ENCODE results near the gene SUSD5. TPM values are rescaled to one million over a fixed set of nuclear protein-coding genes. Genes with fewer than 3 reads are reported as not detected.

The SUSD5 gene
- total and polyA plus RNA-seq, 2 of the 13 experiments (the other 11 are each of a cell fraction or from before 2014, with no cell fraction given) = not detected

DNA sequence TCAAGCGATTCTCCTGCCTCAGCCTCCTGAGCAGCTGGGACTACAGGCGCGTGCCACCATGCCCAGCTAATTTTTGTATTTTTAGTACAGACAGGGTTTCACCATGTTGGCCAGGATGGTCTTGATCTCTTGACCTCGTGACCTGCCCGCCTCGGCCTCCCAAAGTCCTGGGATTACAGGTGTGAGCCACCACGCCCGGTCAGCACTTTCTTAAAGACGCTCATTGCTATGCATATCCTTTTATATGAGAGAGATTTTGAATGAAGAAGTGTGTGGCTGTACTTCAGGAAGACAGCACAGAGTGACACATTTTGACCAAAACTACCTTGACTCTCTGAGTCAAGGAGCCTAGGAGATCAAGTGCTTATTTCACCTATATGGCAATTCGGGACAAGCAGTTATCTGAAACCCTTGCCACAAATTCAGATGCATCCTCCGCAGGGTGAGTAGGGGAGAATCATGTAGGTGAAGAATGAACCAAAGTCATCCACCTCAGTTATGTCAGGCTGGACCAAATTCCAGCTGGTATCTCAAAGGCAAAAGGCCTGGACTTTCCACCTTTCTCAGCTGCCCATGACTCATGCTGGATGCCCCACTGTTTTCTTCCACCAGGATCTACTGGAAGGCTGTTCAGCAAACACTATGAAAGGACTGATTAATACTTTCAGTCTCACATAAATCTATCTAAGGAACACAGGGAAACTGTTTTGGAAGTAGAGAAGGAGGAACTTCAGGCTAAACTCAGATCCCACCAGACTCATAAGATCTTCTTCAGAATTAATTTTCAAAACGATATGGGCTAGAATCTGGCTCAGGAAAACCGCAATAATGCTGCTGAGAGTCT, 31.9 kb downstream of the SUSD5 start:
- peak overlapping the region; percentile 38 for H3K27ac ChIP-seq (ENCODE audit: extremely low read length, insufficient read depth, low read length)
- ChIA-PET CTCF (ENCODE audit: low intra/inter-chr PET ratio, low total read pairs) (no interaction called here), POLR2A (no interaction called here)
- H3K9me3 ChIP-seq (ENCODE audit: low read length) = 0 out of 2 replicates have a peak, but pooled peaks cover 6% of the 10 kb centered on the region
- no peaks in the 10 kb centered on the region for H4K20me1 ChIP-seq (ENCODE audit: insufficient read depth, low read length)
- peak overlapping the region in 1 of 3 experiments; percentile 1; a peak in 1 of 6 replicates for H3K4me3 ChIP-seq (replicated peaks in 1 of 3; ENCODE audit: insufficient read depth in 1 of 3, low read depth in 2 of 3, low read length in 3 of 3)
- in situ Hi-C loops (cut with HindIII; ENCODE audit: extremely low pct_ligation_motif_present, low pct_unique_long_range_greater_than_20kb) (no loop called here), intact Hi-C loops (cut with micrococcal nuclease; ENCODE audit: unreplicated experiment) (loop anchor here (10.0 kb wide), 1 partner anchor 88 kb away; the partner anchor contains the start of gene FBXL2)
- WGBS (ENCODE audit: low lambda C conversion rate) = 55% methylated on average over 13 of the region's 13 CpGs
- no peaks in the 10 kb centered on the region for H3K27me3 ChIP-seq (ENCODE audit: control insufficient read depth in 1 of 2, insufficient read depth in 2 of 2, low read length in 2 of 2)
- peak; percentile 86 for DNase-seq (ENCODE audit: low spot score)
- no peak overlapping the region for H2AFZ ChIP-seq (ENCODE audit: low read length)
- BruUV-seq (replicated peaks) = no TSS peak
- no peaks in the 10 kb centered on the region for H3K79me2 ChIP-seq (ENCODE audit: insufficient read depth, low read length)
- peak overlapping the region; percentile 55 for H3K4me2 ChIP-seq (ENCODE audit: low read depth, low read length)
- peak; percentile 99 for ATAC-seq
- H3K9ac ChIP-seq (ENCODE audit: insufficient read depth, low read depth, low read length) = no peak overlapping the region; the same call in 1 of the 2 replicates
- peak; percentile 39 for FAIRE-seq
- H3K4me1 ChIP-seq (ENCODE audit: insufficient read depth, low read length) = peaks cover 46% of the 10 kb centered on the region
- H3K36me3 ChIP-seq (replicated peaks in 1 of 2; ENCODE audit: control insufficient read depth in 1 of 2, insufficient read depth in 2 of 2, low read length in 2 of 2) = no peaks in the 10 kb centered on the region
- TF ChIP-seq ARID5B (CRISPR knock-in tag; IDR thresholded peaks at IDR 0.05) = peak; percentile 89
- TF ChIP-seq NR2F6 (IDR thresholded peaks at IDR 0.05) = no peak
- peak; percentile 68 for TF ChIP-seq NR2F6 (CRISPR knock-in tag; IDR thresholded peaks at IDR 0.05)
- no peak for TF ChIP-seq ZNF589 (CRISPR knock-in tag; conservative IDR thresholded peaks at IDR 0.05)
- no peak for TF ChIP-seq ATF7-NPFF (CRISPR knock-in tag; IDR thresholded peaks at IDR 0.05; ENCODE audit: low read depth)
- TF ChIP-seq ZNF563 (CRISPR knock-in tag; IDR thresholded peaks at IDR 0.05) = no peak
- TF ChIP-seq ZNF160 (CRISPR knock-in tag; IDR thresholded peaks at IDR 0.05) = 0 out of 2 replicates have a peak, but pooled peaks have one; percentile 29
- TF ChIP-seq, protein P1, sequence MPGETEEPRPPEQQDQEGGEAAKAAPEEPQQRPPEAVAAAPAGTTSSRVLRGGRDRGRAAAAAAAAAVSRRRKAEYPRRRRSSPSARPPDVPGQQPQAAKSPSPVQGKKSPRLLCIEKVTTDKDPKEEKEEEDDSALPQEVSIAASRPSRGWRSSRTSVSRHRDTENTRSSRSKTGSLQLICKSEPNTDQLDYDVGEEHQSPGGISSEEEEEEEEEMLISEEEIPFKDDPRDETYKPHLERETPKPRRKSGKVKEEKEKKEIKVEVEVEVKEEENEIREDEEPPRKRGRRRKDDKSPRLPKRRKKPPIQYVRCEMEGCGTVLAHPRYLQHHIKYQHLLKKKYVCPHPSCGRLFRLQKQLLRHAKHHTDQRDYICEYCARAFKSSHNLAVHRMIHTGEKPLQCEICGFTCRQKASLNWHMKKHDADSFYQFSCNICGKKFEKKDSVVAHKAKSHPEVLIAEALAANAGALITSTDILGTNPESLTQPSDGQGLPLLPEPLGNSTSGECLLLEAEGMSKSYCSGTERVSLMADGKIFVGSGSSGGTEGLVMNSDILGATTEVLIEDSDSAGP (CRISPR knock-in tag; IDR thresholded peaks at IDR 0.05; ENCODE audit: borderline replicate concordance) = no peak
- TF ChIP-seq SRSF4 (IDR thresholded peaks at IDR 0.05; ENCODE audit: low read depth, low read length, poor library complexity, severe bottlenecking) = no peak
- 0 out of 2 replicates have a peak, but pooled peaks have one; percentile 32 for TF ChIP-seq ZZZ3 (CRISPR knock-in tag; IDR thresholded peaks at IDR 0.05; ENCODE audit: borderline replicate concordance)
- 0 out of 4 replicates have a peak, but pooled peaks of 1 of the 2 experiments have one; percentile 23 for TF ChIP-seq MAFK (conservative IDR thresholded peaks at IDR 0.05 in 1 of 2, IDR thresholded peaks at IDR 0.05 in 1 of 2; ENCODE audit: low read length in 2 of 2)
- TF ChIP-seq DRAP1 (CRISPR knock-in tag; IDR thresholded peaks at IDR 0.05) = peak; percentile 18; the same call in 1 of the 2 replicates
- TF ChIP-seq ATRX (CRISPR knock-in tag; IDR thresholded peaks at IDR 0.05; ENCODE audit: borderline replicate concordance) = no peak
- TF ChIP-seq GFI1 (CRISPR knock-in tag; IDR thresholded peaks at IDR 0.05; ENCODE audit: borderline replicate concordance) = peak; percentile 35; the same call in 1 of the 2 replicates
- TF ChIP-seq ZMYM3 (CRISPR knock-in tag; IDR thresholded peaks at IDR 0.05) = peak; percentile 25; the same call in 1 of the 2 replicates
- 0 out of 2 replicates have a peak, but pooled peaks have one; percentile 18 for TF ChIP-seq ZNF335 (CRISPR knock-in tag; IDR thresholded peaks at IDR 0.05)
- peak; percentile 83; the same call in 1 of the 2 replicates for TF ChIP-seq RXRB (CRISPR knock-in tag; IDR thresholded peaks at IDR 0.05; ENCODE audit: borderline replicate concordance)
- no peak for TF ChIP-seq ZC3H13 (CRISPR knock-in tag; IDR thresholded peaks at IDR 0.05)
